ENCODE measurements around the gene FLG2.
"Not testable (repeated sequence)": the region's sequence is repeated elsewhere in the genome, so short reads cannot be mapped to it uniquely, and the experiment has no call there.

The FLG2 gene

DNA sequence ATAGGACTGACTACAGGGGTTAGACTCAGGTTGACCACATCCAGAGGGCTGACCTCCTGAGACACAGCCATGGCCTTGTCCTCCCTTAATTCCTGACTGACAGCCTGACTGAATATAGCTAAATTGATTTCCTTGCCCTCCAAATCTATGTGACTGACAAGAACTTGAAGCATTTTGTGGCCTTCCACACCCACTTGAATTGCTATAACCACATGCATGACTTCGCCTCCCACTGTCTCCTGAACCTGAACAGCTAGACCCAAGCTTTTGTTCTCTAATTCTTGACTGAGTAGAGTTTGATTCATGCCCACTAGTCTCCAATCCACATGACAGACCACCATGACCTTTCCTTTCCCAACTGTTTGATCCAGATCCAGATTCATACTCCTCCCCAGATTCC lies 3.1 kb downstream of the FLG2 start:
- no peak overlapping the region for H3K9ac ChIP-seq (ENCODE audit: low read depth, low read length)
- H3K9me3 ChIP-seq (ENCODE audit: control insufficient read depth, insufficient read depth, low read length): peaks cover 37% of the 10 kb centered on the region
- no peaks in the 10 kb centered on the region for H3K27me3 ChIP-seq (ENCODE audit: control insufficient read depth, insufficient read depth, low read length)
- H3K4me1 ChIP-seq (ENCODE audit: control insufficient read depth, insufficient read depth, low read length): no peaks in the 10 kb centered on the region
- no peak overlapping the region for H3K4me3 ChIP-seq (ENCODE audit: low read depth, low read length)
- H3K36me3 ChIP-seq (ENCODE audit: control insufficient read depth, insufficient read depth, low read length): no peaks in the 10 kb centered on the region

DNA sequence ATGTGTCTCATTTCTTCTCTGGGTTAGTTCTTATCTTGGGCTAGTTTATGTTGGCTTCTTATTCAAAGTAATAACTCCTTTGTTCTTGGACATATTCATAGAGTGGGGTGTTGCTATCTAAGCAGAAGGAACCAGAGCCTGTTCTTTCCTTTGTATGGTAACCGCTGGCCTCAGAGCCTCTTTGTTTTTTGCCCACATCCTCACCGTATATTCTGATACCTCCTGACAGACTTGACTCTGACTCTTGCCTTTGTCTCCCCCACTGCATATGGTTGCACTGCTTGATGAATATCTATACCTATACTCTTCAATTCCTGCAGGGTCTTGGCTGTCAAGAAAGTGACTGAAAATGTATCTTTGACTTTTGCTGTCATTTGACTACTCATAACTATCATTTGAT lies 10.2 kb downstream of the FLG2 start:
- Histone ChIP-seq H3K4me1 (ENCODE audit: control insufficient read depth, insufficient read depth, low read length) (no peaks in the 10 kb centered on the region), H3K9ac (ENCODE audit: low read depth, low read length) (no peak overlapping the region), H3K27me3 (ENCODE audit: control insufficient read depth, insufficient read depth, low read length) (no peaks in the 10 kb centered on the region), H3K4me3 (ENCODE audit: low read depth, low read length) (no peak overlapping the region), H3K9me3 (ENCODE audit: control insufficient read depth, insufficient read depth, low read length) (peaks cover 32% of the 10 kb centered on the region), H3K36me3 (ENCODE audit: control insufficient read depth, insufficient read depth, low read length) (no peaks in the 10 kb centered on the region)

DNA sequence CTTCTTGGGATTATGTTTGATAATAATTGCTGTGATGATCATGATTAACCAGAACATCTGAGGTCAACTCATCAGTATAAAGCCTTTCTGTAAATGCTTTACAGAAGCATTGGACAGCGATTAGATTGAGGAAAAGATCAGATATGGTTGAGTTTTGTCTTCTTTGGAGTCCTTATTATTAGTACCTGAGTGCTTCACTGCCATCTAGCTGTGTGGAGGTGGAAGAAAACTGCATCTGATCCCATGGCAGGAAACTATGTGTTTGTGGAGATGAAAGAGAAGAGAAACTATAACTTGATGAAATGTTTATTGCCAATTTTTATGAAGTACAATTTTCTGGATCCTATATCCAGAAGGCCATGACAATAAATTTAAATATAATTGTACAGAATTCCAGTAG lies 11.4 kb downstream of the FLG2 start:
- Histone ChIP-seq H3K9me3 (ENCODE audit: control insufficient read depth, insufficient read depth, low read length) (peaks cover 27% of the 10 kb centered on the region), H3K27me3 (ENCODE audit: control insufficient read depth, insufficient read depth, low read length) (no peaks in the 10 kb centered on the region), H3K9ac (ENCODE audit: low read depth, low read length) (no peak overlapping the region), H3K36me3 (ENCODE audit: control insufficient read depth, insufficient read depth, low read length) (no peaks in the 10 kb centered on the region), H3K4me3 (ENCODE audit: low read depth, low read length) (no peak overlapping the region), H3K4me1 (ENCODE audit: control insufficient read depth, insufficient read depth, low read length) (no peaks in the 10 kb centered on the region)

- no peaks in the 10 kb centered on the region for H3K36me3 ChIP-seq (ENCODE audit: control insufficient read depth, insufficient read depth, low read length)
- H3K27me3 ChIP-seq (ENCODE audit: control insufficient read depth, insufficient read depth, low read length): no peaks in the 10 kb centered on the region
- H3K9ac ChIP-seq (ENCODE audit: low read depth, low read length): no peak overlapping the region
- H3K9me3 ChIP-seq (ENCODE audit: control insufficient read depth, insufficient read depth, low read length): peaks cover 21% of the 10 kb centered on the region
- H3K4me3 ChIP-seq (ENCODE audit: low read depth, low read length): no peak overlapping the region
- H3K4me1 ChIP-seq (ENCODE audit: control insufficient read depth, insufficient read depth, low read length): no peaks in the 10 kb centered on the region
These were observed 12.6 kb downstream of the FLG2 start for GRCh38 chr1:152347116-152347728.

DNA sequence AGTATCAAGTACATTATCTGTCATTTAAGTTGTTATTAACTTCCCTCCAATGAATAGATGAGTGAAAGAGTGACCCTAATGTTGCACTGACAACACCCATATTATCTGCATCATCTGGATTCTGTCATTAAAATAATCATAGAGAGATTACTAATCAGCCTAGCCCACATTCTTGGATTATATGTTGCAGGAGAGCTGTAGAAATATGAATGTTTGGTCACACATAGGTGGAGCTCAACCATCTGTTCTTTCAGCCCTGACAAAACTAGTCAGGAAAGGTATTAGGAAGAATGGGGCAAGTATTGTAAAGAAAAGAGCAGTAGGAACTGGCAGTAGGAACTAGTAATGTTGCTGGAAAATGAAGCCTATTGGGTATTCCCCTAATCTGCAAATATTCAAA lies 15.4 kb downstream of the FLG2 start:
- H3K9ac ChIP-seq (ENCODE audit: low read depth, low read length): no peak overlapping the region
- no peaks in the 10 kb centered on the region for H3K27me3 ChIP-seq (ENCODE audit: control insufficient read depth, insufficient read depth, low read length)
- H3K9me3 ChIP-seq (ENCODE audit: control insufficient read depth, insufficient read depth, low read length): peaks cover 17% of the 10 kb centered on the region
- H3K4me3 ChIP-seq (ENCODE audit: low read depth, low read length): no peak overlapping the region
- no peaks in the 10 kb centered on the region for H3K4me1 ChIP-seq (ENCODE audit: control insufficient read depth, insufficient read depth, low read length)
- H3K36me3 ChIP-seq (ENCODE audit: control insufficient read depth, insufficient read depth, low read length): no peaks in the 10 kb centered on the region

DNA sequence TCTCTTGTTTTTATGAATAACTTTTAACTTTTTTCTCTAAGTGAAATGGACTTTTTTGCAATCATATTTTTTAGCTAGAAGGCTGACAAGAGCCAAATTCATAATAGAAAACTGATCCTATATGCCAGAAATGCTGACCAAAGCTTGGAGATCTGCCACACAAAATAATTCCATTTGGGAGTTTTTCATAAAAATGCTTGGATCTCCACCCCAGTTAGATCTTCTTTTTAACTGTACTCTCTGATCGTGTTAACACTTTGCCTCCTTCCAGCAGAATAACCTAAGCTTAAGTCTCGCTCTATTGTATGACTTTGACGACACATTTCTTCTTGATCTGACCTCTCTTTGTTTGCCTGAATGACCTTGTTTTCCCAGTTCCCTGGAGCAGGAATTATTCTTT lies 16.8 kb downstream of the FLG2 start:
- H3K27me3 ChIP-seq (ENCODE audit: control insufficient read depth, insufficient read depth, low read length): no peaks in the 10 kb centered on the region
- no peak overlapping the region for H3K9ac ChIP-seq (ENCODE audit: low read depth, low read length)
- H3K4me1 ChIP-seq (ENCODE audit: control insufficient read depth, insufficient read depth, low read length): no peaks in the 10 kb centered on the region
- peaks cover 17% of the 10 kb centered on the region for H3K9me3 ChIP-seq (ENCODE audit: control insufficient read depth, insufficient read depth, low read length)
- no peaks in the 10 kb centered on the region for H3K36me3 ChIP-seq (ENCODE audit: control insufficient read depth, insufficient read depth, low read length)
- no peak overlapping the region for H3K4me3 ChIP-seq (ENCODE audit: low read depth, low read length)

DNA sequence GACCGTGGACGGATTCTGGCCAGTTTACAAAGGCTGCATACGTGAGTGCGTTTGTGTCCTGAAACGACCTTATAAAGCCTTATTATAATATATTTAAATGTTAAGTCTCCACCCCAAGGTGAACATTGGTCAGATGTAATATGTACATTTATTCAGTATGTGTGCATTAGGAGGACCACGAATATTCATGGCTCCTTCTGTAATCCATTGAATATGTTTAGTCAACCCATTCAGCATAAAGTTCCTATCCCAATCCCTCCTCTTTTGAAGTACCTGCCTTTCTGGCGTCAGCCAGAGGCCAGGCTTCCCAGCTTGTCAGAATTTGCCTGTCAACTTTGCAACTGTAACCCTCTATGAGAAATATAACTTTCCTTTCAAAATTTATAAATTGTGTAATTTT lies 24.4 kb downstream of the FLG2 start:
- H3K4me3 ChIP-seq (ENCODE audit: low read depth, low read length): no peak overlapping the region
- H3K36me3 ChIP-seq (ENCODE audit: control insufficient read depth, insufficient read depth, low read length): no peaks in the 10 kb centered on the region

GRCh38 chr1:152328801-152329391 lies 30.9 kb downstream of the FLG2 start:
- H3K9ac ChIP-seq (ENCODE audit: low read depth, low read length): no peak overlapping the region
- no peak overlapping the region for H3K4me3 ChIP-seq (ENCODE audit: low read depth, low read length)
- no peaks in the 10 kb centered on the region for H3K4me1 ChIP-seq (ENCODE audit: control insufficient read depth, insufficient read depth, low read length)
- peaks cover 15% of the 10 kb centered on the region for H3K9me3 ChIP-seq (ENCODE audit: control insufficient read depth, insufficient read depth, low read length)
- H3K27me3 ChIP-seq (ENCODE audit: control insufficient read depth, insufficient read depth, low read length): no peaks in the 10 kb centered on the region
- no peaks in the 10 kb centered on the region for H3K36me3 ChIP-seq (ENCODE audit: control insufficient read depth, insufficient read depth, low read length)

More for the DNA sequence above, 24.4 kb downstream of the FLG2 start:
- no peak overlapping the region for H3K9ac ChIP-seq (ENCODE audit: low read depth, low read length)
- no peaks in the 10 kb centered on the region for H3K27me3 ChIP-seq (ENCODE audit: control insufficient read depth, insufficient read depth, low read length)
- H3K4me1 ChIP-seq (ENCODE audit: control insufficient read depth, insufficient read depth, low read length): no peaks in the 10 kb centered on the region
- peaks cover 2% of the 10 kb centered on the region for H3K9me3 ChIP-seq (ENCODE audit: control insufficient read depth, insufficient read depth, low read length)

DNA sequence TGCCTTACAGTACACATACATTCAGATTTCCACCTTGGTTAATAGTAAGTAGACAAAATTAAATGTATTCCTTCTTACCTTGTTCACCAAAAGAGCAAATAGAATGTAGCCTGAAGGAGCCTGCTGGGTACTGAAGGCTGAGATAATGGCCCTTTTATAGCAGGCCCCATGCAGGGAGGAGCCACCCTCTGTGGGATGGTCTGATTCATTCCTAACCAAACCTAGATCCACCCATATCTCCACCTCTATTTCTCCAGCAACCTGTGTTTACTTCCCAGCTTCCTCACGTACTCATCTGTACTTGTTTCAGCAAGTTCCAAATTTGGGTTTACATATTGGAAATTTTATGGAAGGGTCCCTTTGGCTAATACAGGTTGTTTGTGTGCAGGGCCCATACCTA lies 34.7 kb downstream of the FLG2 start, which contains the start of gene FLG:
Gene FLG, minus strand, starts transcription at position 129 of the 400 bp plus-strand sequence. CDS start 9,783 bp downstream, outside the sequence.
- Histone ChIP-seq H3K9me3 (ENCODE audit: control insufficient read depth, insufficient read depth, low read length) (peaks cover 15% of the 10 kb centered on the region), H3K36me3 (ENCODE audit: control insufficient read depth, insufficient read depth, low read length) (no peaks in the 10 kb centered on the region), H3K27me3 (ENCODE audit: control insufficient read depth, insufficient read depth, low read length) (no peaks in the 10 kb centered on the region), H3K4me3 (ENCODE audit: low read depth, low read length) (no peak within 1 kb of the TSS), H3K4me1 (ENCODE audit: control insufficient read depth, insufficient read depth, low read length) (no peaks in the 10 kb centered on the region), H3K9ac (ENCODE audit: low read depth, low read length) (no peak within 1 kb of the TSS)

- no peak overlapping the region for H3K4me3 ChIP-seq (ENCODE audit: low read depth, low read length)
- no peak overlapping the region for H3K9ac ChIP-seq (ENCODE audit: low read depth, low read length)
- peaks cover 20% of the 10 kb centered on the region for H3K9me3 ChIP-seq (ENCODE audit: control insufficient read depth, insufficient read depth, low read length)
- H3K4me1 ChIP-seq (ENCODE audit: control insufficient read depth, insufficient read depth, low read length): no peaks in the 10 kb centered on the region
- H3K36me3 ChIP-seq (ENCODE audit: control insufficient read depth, insufficient read depth, low read length): peaks cover 2% of the 10 kb centered on the region
- H3K27me3 ChIP-seq (ENCODE audit: control insufficient read depth, insufficient read depth, low read length): no peaks in the 10 kb centered on the region
These were observed 45.8 kb downstream of the FLG2 start for GRCh38 chr1:152313970-152314369.

GRCh38 chr1:152313319-152313801 lies 46.4 kb downstream of the FLG2 start:
- peaks cover 16% of the 10 kb centered on the region for H3K9me3 ChIP-seq (ENCODE audit: control insufficient read depth, insufficient read depth, low read length)
- no peak overlapping the region for H3K4me3 ChIP-seq (ENCODE audit: low read depth, low read length)
- H3K36me3 ChIP-seq (ENCODE audit: control insufficient read depth, insufficient read depth, low read length): peaks cover 2% of the 10 kb centered on the region
- H3K4me1 ChIP-seq (ENCODE audit: control insufficient read depth, insufficient read depth, low read length): no peaks in the 10 kb centered on the region
- H3K9ac ChIP-seq (ENCODE audit: low read depth, low read length): no peak overlapping the region
- no peaks in the 10 kb centered on the region for H3K27me3 ChIP-seq (ENCODE audit: control insufficient read depth, insufficient read depth, low read length)

DNA sequence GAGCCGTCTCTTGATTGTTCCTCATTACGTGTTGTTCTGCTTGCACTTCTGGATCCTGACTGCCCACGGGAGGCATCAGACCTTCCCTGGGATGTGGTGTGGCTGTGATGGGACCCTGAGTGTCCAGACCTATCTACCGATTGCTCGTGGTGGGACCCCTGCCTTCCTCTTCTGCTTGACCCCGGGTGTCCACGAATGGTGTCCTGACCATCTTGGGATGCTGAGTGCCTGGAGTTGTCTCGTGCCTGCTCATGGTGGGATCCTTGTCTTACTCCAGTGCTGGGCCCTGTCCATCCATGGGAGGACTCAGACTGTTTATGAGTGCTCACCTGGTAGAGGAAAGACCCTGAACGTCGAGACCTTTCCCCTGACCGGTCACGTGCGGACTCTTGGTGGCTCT lies 47.6 kb downstream of the FLG2 start:
- H3K9me3 ChIP-seq (ENCODE audit: control insufficient read depth, insufficient read depth, low read length): peaks cover 16% of the 10 kb centered on the region
- not testable (repeated sequence) for H3K27me3 ChIP-seq (ENCODE audit: control insufficient read depth, insufficient read depth, low read length); H3K9ac ChIP-seq (ENCODE audit: low read depth, low read length); H3K36me3 ChIP-seq (ENCODE audit: control insufficient read depth, insufficient read depth, low read length); H3K4me3 ChIP-seq (ENCODE audit: low read depth, low read length); H3K4me1 ChIP-seq (ENCODE audit: control insufficient read depth, insufficient read depth, low read length)
